IMR-90 (cell line): Measurements from ENCODE around the gene SIRPG. TPM values are rescaled to one million over a fixed set of nuclear protein-coding genes. Genes with fewer than 3 reads are reported as not detected.

ENCODE experiments used
- ATAC-seq: fragments of 200-7000 bp; cut with Tn5 transposase; 2 replicates; pipeline ENCODE4 v1.9.1; 2020; ENCODE audit warnings: low read depth, mild to moderate bottlenecking, moderate library complexity
- BruUV-seq: library from RNA; stranded (reverse); fragments of 400-500 nt; replicated peaks from 2 replicates; lab custom pipeline; 2021; lab: Mats Ljungman, UMichigan
- CTCF ChIA-PET: fragments of 300-600 bp; formaldehyde crosslinking; extraction: SDS; loops from one replicate; lab custom pipeline; 2021; ENCODE audit warnings: antibody characterized with exemption; lab: Yijun Ruan, JAX
- POLR2A ChIA-PET: fragments of 300-600 bp; sonication (Branson Sonifier 250); formaldehyde crosslinking; loops from one replicate; lab custom pipeline; 2022; ENCODE audit warnings: antibody characterized with exemption; ENCODE audit not compliant: unreplicated experiment; lab: Charles Lee
- DNase-seq: peaks from one replicate; pipeline ENCODE4 v3.0.0; 2013
- H2AFZ ChIP-seq: replicated peaks from 2 replicates; pipeline ENCODE3; 2013; ENCODE audit warnings: low read length, mild to moderate bottlenecking; ENCODE audit not compliant: poor library complexity
- H2AK5ac ChIP-seq: 2 replicates; pipeline ENCODE4 v1.6.1; 2013; ENCODE audit warnings: low read depth, low read length, inconsistent platforms
- H2AK9ac ChIP-seq: replicated peaks from 2 replicates; pipeline ENCODE3; 2013; ENCODE audit warnings: mild to moderate bottlenecking, low read depth, low read length, moderate library complexity; ENCODE audit not compliant: poor library complexity
- H2BK120ac ChIP-seq: 2 replicates; pipeline ENCODE4 v1.6.1; 2013; ENCODE audit warnings: low read depth, low read length, inconsistent platforms
- H2BK15ac ChIP-seq: 3 replicates; pipeline ENCODE4 v1.6.1; 2013; ENCODE audit warnings: low read depth, low read length, inconsistent platforms
- H2BK20ac ChIP-seq: 2 replicates; pipeline ENCODE4 v1.6.1; 2013; ENCODE audit warnings: low read depth, mild to moderate bottlenecking, inconsistent platforms, low read length, moderate library complexity
- H2BK5ac ChIP-seq: 2 replicates; pipeline ENCODE4 v1.6.1; 2013; ENCODE audit warnings: mild to moderate bottlenecking, low read depth, low read length, inconsistent platforms; ENCODE audit not compliant: poor library complexity, severe bottlenecking
- H3K14ac ChIP-seq: replicated peaks from 2 replicates; pipeline ENCODE4 v1.6.1; 2013; ENCODE audit warnings: low read depth, low read length, inconsistent platforms
- H3K18ac ChIP-seq: 2 replicates; pipeline ENCODE4 v1.6.1; 2013; ENCODE audit warnings: low read depth, low read length, control low read depth
- H3K23ac ChIP-seq: 2 replicates; pipeline ENCODE4 v1.6.1; 2013; ENCODE audit warnings: low read depth, low read length, inconsistent platforms
- H3K27ac ChIP-seq: 2 replicates; pipeline ENCODE4 v1.5.1; 2013; ENCODE audit warnings: mild to moderate bottlenecking, control low read depth, low read length; ENCODE audit not compliant: insufficient read depth
- H3K27me3 ChIP-seq: 2 replicates; pipeline ENCODE4 v1.6.1; 2013; ENCODE audit warnings: low read length; ENCODE audit not compliant: control insufficient read depth, insufficient read depth
- H3K36me3 ChIP-seq: 2 replicates; pipeline ENCODE4 v1.6.1; 2013; ENCODE audit warnings: low read length, mixed read lengths; ENCODE audit not compliant: control insufficient read depth, insufficient read depth
- H3K4ac ChIP-seq: 2 replicates; pipeline ENCODE4 v1.6.1; 2013; ENCODE audit warnings: low read depth, low read length, inconsistent platforms
- H3K4me1 ChIP-seq: 2 replicates; pipeline ENCODE4 v1.6.1; 2013; ENCODE audit warnings: low read length, mixed read lengths; ENCODE audit not compliant: control insufficient read depth, insufficient read depth
- H3K4me2 ChIP-seq: 2 replicates; pipeline ENCODE4 v1.6.1; 2013; ENCODE audit warnings: low read depth, mild to moderate bottlenecking, control low read depth, low read length, moderate library complexity
- H3K4me3 ChIP-seq: 2 replicates; pipeline ENCODE4 v1.5.1; 2013; ENCODE audit warnings: low read depth, mild to moderate bottlenecking, control low read depth, low read length, moderate library complexity; ENCODE audit not compliant: insufficient read depth
- H3K56ac ChIP-seq: 2 replicates; pipeline ENCODE4 v1.6.1; 2013; ENCODE audit warnings: low read length, inconsistent platforms; ENCODE audit not compliant: insufficient read depth; ENCODE audit errors: extremely low read depth
- H3K79me1 ChIP-seq, 2 experiments: 2 replicates each; pipeline ENCODE4 v1.6.1; 2013; ENCODE audit warnings: low read length in 2 of 2, inconsistent platforms in 1 of 2, low read depth in 1 of 2
- H3K9ac ChIP-seq: 2 replicates; pipeline ENCODE4 v1.6.1; 2013; ENCODE audit warnings: low read depth, low read length, control low read depth
- H3K9me1 ChIP-seq: 2 replicates; pipeline ENCODE4 v1.6.1; 2013; ENCODE audit warnings: low read length, inconsistent platforms; ENCODE audit not compliant: insufficient read depth
- H3K9me3 ChIP-seq: 2 replicates; pipeline ENCODE4 v1.6.1; 2013; ENCODE audit warnings: low read length; ENCODE audit not compliant: control insufficient read depth, insufficient read depth
- H4K20me1 ChIP-seq: 2 replicates; pipeline ENCODE4 v1.6.1; 2013; ENCODE audit warnings: low read length, inconsistent platforms; ENCODE audit not compliant: insufficient read depth
- H4K5ac ChIP-seq: 2 replicates; pipeline ENCODE4 v1.6.1; 2013; ENCODE audit warnings: mild to moderate bottlenecking, low read depth, low read length, control low read depth
- H4K8ac ChIP-seq, 2 experiments: 2 replicates each; pipeline ENCODE4 v1.6.1; 2013; ENCODE audit warnings: low read depth in 2 of 2, low read length in 2 of 2, control low read depth in 1 of 2, inconsistent platforms in 1 of 2
- H4K91ac ChIP-seq: 2 replicates; pipeline ENCODE4 v1.6.1; 2013; ENCODE audit warnings: low read depth, low read length, inconsistent platforms; ENCODE audit not compliant: insufficient read depth
- BHLHE40 ChIP-seq: fragments of 150-350 bp; IDR thresholded peaks from 2 replicates; pipeline ENCODE4 v1.6.1; 2016; ENCODE audit warnings: mild to moderate bottlenecking, low read depth, low read length
- CEBPB ChIP-seq: IDR thresholded peaks from 2 replicates; pipeline ENCODE4 v1.6.1; 2012; ENCODE audit warnings: low read depth, low read length, improper control_type of control experiment
- CHD1 ChIP-seq: IDR thresholded peaks from 2 replicates; pipeline ENCODE4 v1.6.1; 2012; ENCODE audit warnings: low read depth, low read length, improper control_type of control experiment
- ELK1 ChIP-seq: fragments of 150-350 bp; IDR thresholded peaks from 2 replicates; pipeline ENCODE4 v1.6.1; 2016; ENCODE audit warnings: low read depth, mild to moderate bottlenecking, low read length, moderate library complexity, borderline replicate concordance
- FOS ChIP-seq: fragments of 150-350 bp; IDR thresholded peaks from 2 replicates; pipeline ENCODE4 v1.6.1; 2016; ENCODE audit warnings: low read depth, low read length
- MAFK ChIP-seq: IDR thresholded peaks from 2 replicates; pipeline ENCODE4 v1.6.1; 2012; ENCODE audit warnings: low read depth, low read length, improper control_type of control experiment
- MAZ ChIP-seq: IDR thresholded peaks from 2 replicates; pipeline ENCODE4 v1.6.1; 2012; ENCODE audit warnings: low read depth, mild to moderate bottlenecking, low read length, improper control_type of control experiment, moderate library complexity, borderline replicate concordance
- MXI1 ChIP-seq: IDR thresholded peaks from 2 replicates; pipeline ENCODE4 v1.6.1; 2012; ENCODE audit warnings: low read depth, mild to moderate bottlenecking, low read length, moderate library complexity, borderline replicate concordance
- NFE2L2 ChIP-seq: fragments of 150-350 bp; IDR thresholded peaks from 2 replicates; pipeline ENCODE4 v1.6.1; 2016; ENCODE audit warnings: low read depth, mild to moderate bottlenecking, low read length
- POLR2A ChIP-seq: IDR thresholded peaks from 2 replicates; pipeline ENCODE4 v1.6.1; 2012; ENCODE audit warnings: mild to moderate bottlenecking, low read depth, low read length
- RAD21 ChIP-seq: IDR thresholded peaks from 2 replicates; pipeline ENCODE4 v1.6.1; 2012; ENCODE audit warnings: low read length, improper control_type of control experiment
- RCOR1 ChIP-seq: IDR thresholded peaks from 2 replicates; pipeline ENCODE4 v1.6.1; 2012; ENCODE audit warnings: mild to moderate bottlenecking, low read length, improper control_type of control experiment; ENCODE audit not compliant: insufficient replicate concordance
- RFX5 ChIP-seq: IDR thresholded peaks from 2 replicates; pipeline ENCODE4 v1.8.0; 2012; ENCODE audit warnings: low read depth, mild to moderate bottlenecking, low read length, moderate library complexity
- SMC3 ChIP-seq: fragments of 150-350 bp; IDR thresholded peaks from 2 replicates; pipeline ENCODE4 v1.6.1; 2016; ENCODE audit warnings: low read depth, mild to moderate bottlenecking, antibody characterized with exemption, low read length, moderate library complexity
- USF2 ChIP-seq: fragments of 150-350 bp; IDR thresholded peaks from 2 replicates; pipeline ENCODE4 v1.6.1; 2017; ENCODE audit warnings: mild to moderate bottlenecking, antibody characterized with exemption, low read length, low read depth
- WGBS, 2 experiments: methylation state at CpG; one replicate each; pipeline versions ENCODE4 v1.1.5 to v1.1.7; 2013; ENCODE audit warnings: missing lambda C conversion rate in 2 of 2; ENCODE audit not compliant: insufficient read length in 1 of 2; ENCODE audit errors: extremely low coverage in 2 of 2; 5-methylcytosine and 5-hydroxymethylcytosine counted together
- dilution Hi-C: fragments of 300-500 bp; cut with HindIII; formaldehyde crosslinking; loops from one replicate; pipeline ENCODE4 v1.14.3; 2018; ENCODE audit warnings: low sequenced_read_pairs; ENCODE audit not compliant: unreplicated experiment
- in situ Hi-C: fragments of 300-500 bp; cut with MboI; formaldehyde crosslinking; loops from 3 replicates; pipeline ENCODE4 v1.14.3; 2019; ENCODE audit warnings: low sequenced_read_pairs, inconsistent platforms, mixed read lengths
- intact Hi-C: fragments of 100-400 bp; cut with micrococcal nuclease; formaldehyde crosslinking; loops from 2 replicates; pipeline ENCODE4 v1.10.0; 2022
- polyA plus RNA-seq, 3 experiments: library from polyadenylated mRNA; depleted of rRNA; stranded (reverse); fragments of >200 nt; gene quantifications; 2 replicates each; pipeline ENCODE4 v1.2.3, GENCODE V29; 2012; ENCODE audit warnings: low replicate concordance in 1 of 3
- total RNA-seq: library from RNA; depleted of rRNA; stranded (reverse); fragments of >200 nt; gene quantifications from 2 replicates; pipeline ENCODE4 v1.2.3, GENCODE V29; 2012
- TF ChIP-seq, protein P1 (sequence below): conservative IDR thresholded peaks from 2 replicates; pipeline ENCODE4 v1.5.1; 2012; ENCODE audit warnings: mild to moderate bottlenecking, low read depth, low read length, improper control_type of control experiment

Gene SIRPG
- total and polyA plus RNA-seq, 2 of the 4 experiments (the other 2 are of a cell fraction): not detected

GRCh38 chr20:1674361-1674760 lies 16.8 kb upstream of the SIRPG start:
- Histone ChIP-seq H3K56ac (no peak overlapping the region), H3K9me3 (no peaks in the 10 kb centered on the region), H3K36me3 (no peaks in the 10 kb centered on the region), H2BK15ac (no peak overlapping the region), H3K4me1 (no peaks in the 10 kb centered on the region), H2BK20ac (no peak overlapping the region), H3K18ac (no peak overlapping the region), H2AFZ (peak overlapping the region; percentile 25), H3K79me1 (no peaks in the 10 kb centered on the region), H3K27ac (no peak overlapping the region), H4K5ac (no peak overlapping the region), H3K9ac (no peak overlapping the region), H3K4ac (no peak overlapping the region), H3K4me3 (no peak overlapping the region), H4K91ac (no peak overlapping the region), H3K27me3 (peaks cover 6% of the 10 kb centered on the region; the same call in 1 of the 2 replicates), H3K9me1 (no peaks in the 10 kb centered on the region), H2AK9ac (no peak overlapping the region), H4K20me1 (no peaks in the 10 kb centered on the region), H3K14ac (no peak overlapping the region), H2AK5ac (no peak overlapping the region), H2BK5ac (no peak overlapping the region), H4K8ac (no peak overlapping the region), H3K4me2 (no peak overlapping the region), H3K23ac (no peak overlapping the region), H2BK120ac (no peak overlapping the region)
- CTCF ChIA-PET: no interaction called here
- no peak for DNase-seq
- dilution Hi-C loops (no loop called here), in situ Hi-C loops (no loop called here), intact Hi-C loops (no loop called here)
- BruUV-seq: no TSS peak
- POLR2A ChIA-PET: no interaction called here
- no peak for ATAC-seq
- TF ChIP-seq MXI1: no peak
- no peak for TF ChIP-seq NFE2L2
- no peak for TF ChIP-seq USF2
- TF ChIP-seq RFX5: no peak
- TF ChIP-seq RCOR1: no peak
- no peak for TF ChIP-seq SMC3
- TF ChIP-seq BHLHE40: no peak
- no peak for TF ChIP-seq MAFK
- no peak for TF ChIP-seq CEBPB
- TF ChIP-seq FOS: no peak
- TF ChIP-seq POLR2A: no peak
- no peak for TF ChIP-seq MAZ
- TF ChIP-seq ELK1: no peak
- no peak for TF ChIP-seq RAD21
- no peak for TF ChIP-seq CHD1
- TF ChIP-seq, protein P1, sequence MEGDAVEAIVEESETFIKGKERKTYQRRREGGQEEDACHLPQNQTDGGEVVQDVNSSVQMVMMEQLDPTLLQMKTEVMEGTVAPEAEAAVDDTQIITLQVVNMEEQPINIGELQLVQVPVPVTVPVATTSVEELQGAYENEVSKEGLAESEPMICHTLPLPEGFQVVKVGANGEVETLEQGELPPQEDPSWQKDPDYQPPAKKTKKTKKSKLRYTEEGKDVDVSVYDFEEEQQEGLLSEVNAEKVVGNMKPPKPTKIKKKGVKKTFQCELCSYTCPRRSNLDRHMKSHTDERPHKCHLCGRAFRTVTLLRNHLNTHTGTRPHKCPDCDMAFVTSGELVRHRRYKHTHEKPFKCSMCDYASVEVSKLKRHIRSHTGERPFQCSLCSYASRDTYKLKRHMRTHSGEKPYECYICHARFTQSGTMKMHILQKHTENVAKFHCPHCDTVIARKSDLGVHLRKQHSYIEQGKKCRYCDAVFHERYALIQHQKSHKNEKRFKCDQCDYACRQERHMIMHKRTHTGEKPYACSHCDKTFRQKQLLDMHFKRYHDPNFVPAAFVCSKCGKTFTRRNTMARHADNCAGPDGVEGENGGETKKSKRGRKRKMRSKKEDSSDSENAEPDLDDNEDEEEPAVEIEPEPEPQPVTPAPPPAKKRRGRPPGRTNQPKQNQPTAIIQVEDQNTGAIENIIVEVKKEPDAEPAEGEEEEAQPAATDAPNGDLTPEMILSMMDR: no peak
- 33% methylated on average over 1 of the region's 3 CpGs; no CpG with 5 or more reads in 1 of the 2 experiments for WGBS, 2 experiments
